ENCODE data around the gene NCAPD3. TPM values are rescaled to one million over a fixed set of nuclear protein-coding genes. Genes with fewer than 3 reads are reported as not detected.

NCAPD3 gene
- total RNA-seq, 1 experiment from 2014 or later, result 52.2 TPM

- no peak for TF ChIP-seq CTCF (conservative IDR thresholded peaks at IDR 0.05)
- H3K27me3 Mint-ChIP-seq (ENCODE audit: low read depth), result no peaks in the 10 kb centered on the region
- Histone ChIP-seq H3K27me3 (ENCODE audit: insufficient read depth, low read length) (no peaks in the 10 kb centered on the region), H2AFZ (ENCODE audit: low read length) (no peak overlapping the region), H2BK20ac (ENCODE audit: low read depth, low read length, poor library complexity, severe bottlenecking) (no peak overlapping the region), H3K23ac (ENCODE audit: insufficient read length, low read depth, low read length) (no peak overlapping the region), H2BK120ac (ENCODE audit: low read depth, low read length, poor library complexity, severe bottlenecking) (no peak overlapping the region), H4K8ac (replicated peaks; ENCODE audit: insufficient read length, low read depth, low read length) (no peak overlapping the region), H3K23me2 (ENCODE audit: insufficient read length, low read depth, low read length, poor library complexity, severe bottlenecking) (no peaks in the 10 kb centered on the region), H3K18ac (ENCODE audit: insufficient read length, low read depth, low read length) (no peak overlapping the region), H4K20me1 (ENCODE audit: control insufficient read depth, insufficient read depth, insufficient read length) (no peaks in the 10 kb centered on the region), H3K27ac (ENCODE audit: insufficient read length, low read depth, low read length) (no peak overlapping the region), H4K91ac (ENCODE audit: insufficient read length, low read depth, low read length) (no peak overlapping the region), H3K79me2 (ENCODE audit: insufficient read depth, low read length) (no peaks in the 10 kb centered on the region), H4K5ac (ENCODE audit: insufficient read length, low read depth, low read length) (no peak overlapping the region), H2BK5ac (ENCODE audit: insufficient read length, low read length) (no peak overlapping the region), H2BK12ac (ENCODE audit: insufficient read length, low read depth, low read length) (no peak overlapping the region), H3K14ac (ENCODE audit: insufficient read depth, low read length) (no peak overlapping the region), H2BK15ac (ENCODE audit: low read depth, low read length) (no peak overlapping the region), H3K4ac (ENCODE audit: low read depth, low read length) (no peak overlapping the region), H3K56ac (ENCODE audit: insufficient read length, low read depth, low read length) (no peak overlapping the region), H3K9me3 (ENCODE audit: control insufficient read depth, low read depth, low read length) (no peaks in the 10 kb centered on the region), H2AK5ac (ENCODE audit: insufficient read length, low read length) (no peak overlapping the region), H3K79me1 (ENCODE audit: insufficient read depth, low read depth, low read length, poor library complexity, severe bottlenecking) (no peaks in the 10 kb centered on the region), H3T11ph (ENCODE audit: low read length) (no peak overlapping the region), H3K4me2 (ENCODE audit: insufficient read depth, insufficient read length, low read length) (no peak overlapping the region), H3K4me1 (ENCODE audit: insufficient read depth, low read length) (no peaks in the 10 kb centered on the region), H3K9ac (ENCODE audit: extremely low read depth, insufficient read length, low read length) (no peak overlapping the region)
- H3K4me1 Mint-ChIP-seq, result peaks cover 5 to 6% of the 10 kb centered on the region in 2 experiments
- no CpG with 5 or more reads among the region's 9 CpGs for WGBS (ENCODE audit: extremely low coverage, insufficient read length, low lambda C conversion rate)
- no peak for DNase-seq
- H3K4me3 Mint-ChIP-seq, result no peak overlapping the region
- H3K9me3 Mint-ChIP-seq, result no peaks in the 10 kb centered on the region
- H3K27ac Mint-ChIP-seq, result no peak overlapping the region
- peaks cover 27 to 83% (median 72%) of the 10 kb centered on the region in 3 experiments; a peak in 6 of 7 replicates for H3K36me3 Mint-ChIP-seq (ENCODE audit: insufficient read depth in 1 of 3, low read depth in 3 of 3)
Observed at GRCh38 chr11:134199531-134199930, 24.2 kb downstream of the NCAPD3 start.
